GM12892 (cell line): ENCODE data around the gene ALKBH3.

Source experiments
- POLR2A ChIP-seq: IDR thresholded peaks from 2 replicates; pipeline ENCODE4 v1.6.1; 2011; ENCODE audit warnings: low read depth, low read length, control low read depth
- POLR2AphosphoS5 ChIP-seq: IDR thresholded peaks from 2 replicates; pipeline ENCODE4 v1.6.1; 2011; ENCODE audit warnings: low read depth, low read length, control low read depth
- TAF1 ChIP-seq: IDR thresholded peaks from 2 replicates; pipeline ENCODE4 v1.6.1; 2011; ENCODE audit warnings: low read depth, mild to moderate bottlenecking, control low read depth, low read length, borderline replicate concordance

DNA sequence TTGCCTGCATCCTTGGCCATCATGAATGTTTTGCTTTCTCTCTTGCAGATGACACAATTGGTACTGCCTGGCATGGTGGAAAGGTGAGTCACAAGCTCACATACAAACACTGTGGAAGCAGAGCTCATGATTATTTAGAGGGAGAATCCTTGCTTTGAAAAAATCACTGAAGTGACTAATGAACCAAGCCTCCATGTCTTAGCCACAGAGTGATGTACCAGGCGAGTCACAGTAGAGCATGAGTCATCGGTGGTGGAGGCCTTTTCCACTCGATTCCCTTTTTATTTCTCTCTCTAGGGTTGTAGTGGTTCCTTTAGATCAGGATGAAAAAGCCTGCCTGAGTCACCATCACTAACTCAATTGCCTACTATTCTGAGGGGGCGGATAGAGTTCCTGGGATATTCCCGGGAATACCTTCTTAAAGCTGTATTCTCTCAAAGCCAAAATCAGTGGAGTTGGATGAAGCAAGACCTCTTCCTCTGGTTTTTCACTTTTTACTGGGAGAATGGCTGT lies 49.6 kb upstream of the ALKBH3 start:
- no peak for TF ChIP-seq POLR2A
- no peak for TF ChIP-seq POLR2AphosphoS5
- no peak for TF ChIP-seq TAF1
